Measurements from ENCODE around the gene IARS1. TPM values are rescaled to one million over a fixed set of nuclear protein-coding genes. Genes with fewer than 3 reads are reported as not detected.

Gene IARS1
- total RNA-seq, 2 donors from 2014 or later: 324 to 356 TPM

GRCh38 chr9:92291577-92291976, 1.9 kb downstream of the IARS1 start:
- peaks cover 8 to 50% of the 10 kb centered on the region in 2 donors for H3K36me3 Mint-ChIP-seq (ENCODE audit: insufficient read depth in 2 of 2)

GRCh38 chr9:92290785-92291429, 2.6 kb downstream of the IARS1 start:
- Mint-ChIP-seq H3K27me3 (ENCODE audit: low read depth) (no peaks in the 10 kb centered on the region), H3K9me3 (no peaks in the 10 kb centered on the region), H3K4me1 (ENCODE audit: low read depth) (peaks cover 65% of the 10 kb centered on the region), H3K27ac (peak overlapping the region; percentile 100), H3K36me3 (ENCODE audit: insufficient read depth in 2 of 2) (peaks cover 8 to 54% of the 10 kb centered on the region in 2 donors), H3K4me3 (peak overlapping the region; percentile 96 to 99)
- DNase-seq: no peak
- ATAC-seq (replicated peaks in 1 of 2): no peak

More at GRCh38 chr9:92291577-92291976, 1.9 kb downstream of the IARS1 start:
- no peak for ATAC-seq (replicated peaks in 1 of 2)
- Mint-ChIP-seq H3K27me3 (ENCODE audit: low read depth) (no peaks in the 10 kb centered on the region), H3K4me3 (peak overlapping the region; percentile 96 to 99), H3K9me3 (no peaks in the 10 kb centered on the region), H3K27ac (peak overlapping the region; percentile 100), H3K4me1 (ENCODE audit: low read depth) (peaks cover 65% of the 10 kb centered on the region)
- DNase-seq: no peak

GRCh38 chr9:92289708-92290390, 3.6 kb downstream of the IARS1 start:
- peaks cover 56% of the 10 kb centered on the region for H3K4me1 Mint-ChIP-seq (ENCODE audit: low read depth)
- no peak for ATAC-seq (replicated peaks in 1 of 2)
- H3K36me3 Mint-ChIP-seq (ENCODE audit: insufficient read depth in 2 of 2): peaks cover 14 to 65% of the 10 kb centered on the region in 2 donors
- H3K4me3 Mint-ChIP-seq: no peak overlapping the region
- H3K9me3 Mint-ChIP-seq: no peaks in the 10 kb centered on the region
- H3K27ac Mint-ChIP-seq: peak overlapping the region; percentile 77
- no peak for DNase-seq
- no peaks in the 10 kb centered on the region for H3K27me3 Mint-ChIP-seq (ENCODE audit: low read depth)

GRCh38 chr9:92279302-92279701, 14.2 kb downstream of the IARS1 start:
- peak overlapping the region; percentile 8 for H3K27ac Mint-ChIP-seq
- DNase-seq (no peak), ATAC-seq (replicated peaks in 1 of 2) (no peak)
- H3K36me3 Mint-ChIP-seq (ENCODE audit: insufficient read depth in 2 of 2): peaks cover 13 to 55% of the 10 kb centered on the region in 2 donors
- H3K4me3 Mint-ChIP-seq: no peak overlapping the region
- no peaks in the 10 kb centered on the region for H3K27me3 Mint-ChIP-seq (ENCODE audit: low read depth)
- H3K9me3 Mint-ChIP-seq: no peaks in the 10 kb centered on the region
- peaks cover 44% of the 10 kb centered on the region for H3K4me1 Mint-ChIP-seq (ENCODE audit: low read depth)

- Mint-ChIP-seq H3K4me3 (no peak overlapping the region), H3K27ac (no peak overlapping the region), H3K4me1 (ENCODE audit: low read depth) (peaks cover 44% of the 10 kb centered on the region), H3K27me3 (ENCODE audit: low read depth) (no peaks in the 10 kb centered on the region), H3K9me3 (no peaks in the 10 kb centered on the region), H3K36me3 (ENCODE audit: insufficient read depth in 2 of 2) (peaks cover 15 to 61% of the 10 kb centered on the region in 2 donors)
- DNase-seq (no peak), ATAC-seq (replicated peaks in 1 of 2) (no peak)
These were observed 15.4 kb downstream of the IARS1 start for GRCh38 chr9:92278110-92278509.

- ATAC-seq (replicated peaks in 1 of 2) (no peak), DNase-seq (no peak)
- H3K27ac Mint-ChIP-seq: peak overlapping the region; percentile 89
- H3K4me1 Mint-ChIP-seq (ENCODE audit: low read depth): peaks cover 44% of the 10 kb centered on the region
- peaks cover 15 to 62% of the 10 kb centered on the region in 2 donors for H3K36me3 Mint-ChIP-seq (ENCODE audit: insufficient read depth in 2 of 2)
- no peaks in the 10 kb centered on the region for H3K9me3 Mint-ChIP-seq
- H3K27me3 Mint-ChIP-seq (ENCODE audit: low read depth): no peaks in the 10 kb centered on the region
- H3K4me3 Mint-ChIP-seq: no peak overlapping the region
These were observed 17.0 kb downstream of the IARS1 start for GRCh38 chr9:92276331-92277032.

GRCh38 chr9:92275541-92275940, 18.0 kb downstream of the IARS1 start:
- DNase-seq (no peak), ATAC-seq (replicated peaks in 1 of 2) (no peak)
- peaks cover 19 to 63% of the 10 kb centered on the region in 2 donors for H3K36me3 Mint-ChIP-seq (ENCODE audit: insufficient read depth in 2 of 2)
- no peaks in the 10 kb centered on the region for H3K9me3 Mint-ChIP-seq
- peak overlapping the region; percentile 89 for H3K27ac Mint-ChIP-seq
- no peaks in the 10 kb centered on the region for H3K27me3 Mint-ChIP-seq (ENCODE audit: low read depth)
- H3K4me1 Mint-ChIP-seq (ENCODE audit: low read depth): peaks cover 44% of the 10 kb centered on the region
- H3K4me3 Mint-ChIP-seq: no peak overlapping the region

- no peak overlapping the region for H3K27ac Mint-ChIP-seq
- H3K9me3 Mint-ChIP-seq: no peaks in the 10 kb centered on the region
- H3K4me3 Mint-ChIP-seq: no peak overlapping the region
- H3K27me3 Mint-ChIP-seq (ENCODE audit: low read depth): no peaks in the 10 kb centered on the region
- no peaks in the 10 kb centered on the region for H3K4me1 Mint-ChIP-seq (ENCODE audit: low read depth)
- ATAC-seq (replicated peaks in 1 of 2) (no peak), DNase-seq (no peak)
- peaks cover 16 to 59% of the 10 kb centered on the region in 2 donors for H3K36me3 Mint-ChIP-seq (ENCODE audit: insufficient read depth in 2 of 2)
These were observed 23.0 kb downstream of the IARS1 start for GRCh38 chr9:92270511-92270910.

- Mint-ChIP-seq H3K4me3 (no peak overlapping the region), H3K27me3 (ENCODE audit: low read depth) (no peaks in the 10 kb centered on the region), H3K27ac (no peak overlapping the region), H3K36me3 (ENCODE audit: insufficient read depth in 2 of 2) (peaks cover 12 to 52% of the 10 kb centered on the region in 2 donors), H3K4me1 (ENCODE audit: low read depth) (no peaks in the 10 kb centered on the region), H3K9me3 (no peaks in the 10 kb centered on the region)
- DNase-seq: no peak
- ATAC-seq (replicated peaks in 1 of 2): no peak
These were observed 27.0 kb downstream of the IARS1 start for GRCh38 chr9:92266486-92266885.

- no peaks in the 10 kb centered on the region for H3K4me1 Mint-ChIP-seq (ENCODE audit: low read depth)
- H3K4me3 Mint-ChIP-seq: no peak overlapping the region
- H3K36me3 Mint-ChIP-seq (ENCODE audit: insufficient read depth in 2 of 2): peaks cover 8 to 45% of the 10 kb centered on the region in 2 donors
- no peaks in the 10 kb centered on the region for H3K9me3 Mint-ChIP-seq
- ATAC-seq (replicated peaks in 1 of 2) (peak in 1 of 2 donors; percentile 23), DNase-seq (no peak)
- no peak overlapping the region for H3K27ac Mint-ChIP-seq
- H3K27me3 Mint-ChIP-seq (ENCODE audit: low read depth): no peaks in the 10 kb centered on the region
These were observed 28.3 kb downstream of the IARS1 start for GRCh38 chr9:92265154-92265553.

GRCh38 chr9:92263131-92263530, 30.4 kb downstream of the IARS1 start:
- DNase-seq: no peak
- no peak overlapping the region for H3K4me3 Mint-ChIP-seq
- H3K27me3 Mint-ChIP-seq (ENCODE audit: low read depth): no peaks in the 10 kb centered on the region
- no peak for ATAC-seq (replicated peaks in 1 of 2)
- H3K9me3 Mint-ChIP-seq: no peaks in the 10 kb centered on the region
- peaks cover 8 to 47% of the 10 kb centered on the region in 2 donors for H3K36me3 Mint-ChIP-seq (ENCODE audit: insufficient read depth in 2 of 2)
- H3K4me1 Mint-ChIP-seq (ENCODE audit: low read depth): no peaks in the 10 kb centered on the region
- peak overlapping the region; percentile 26 for H3K27ac Mint-ChIP-seq

GRCh38 chr9:92257327-92257726, 36.2 kb downstream of the IARS1 start:
- ATAC-seq (replicated peaks in 1 of 2) (no peak), DNase-seq (no peak)
- H3K27me3 Mint-ChIP-seq (ENCODE audit: low read depth): no peaks in the 10 kb centered on the region
- H3K4me3 Mint-ChIP-seq: no peak overlapping the region
- H3K9me3 Mint-ChIP-seq: no peaks in the 10 kb centered on the region
- H3K36me3 Mint-ChIP-seq (ENCODE audit: insufficient read depth in 2 of 2): peaks cover 17 to 38% of the 10 kb centered on the region in 2 donors
- H3K27ac Mint-ChIP-seq: no peak overlapping the region
- H3K4me1 Mint-ChIP-seq (ENCODE audit: low read depth): no peaks in the 10 kb centered on the region
